Right lobe of liver (tissue), 4 donors: ENCODE data around the gene FAAH.

Source experiments
- CTCF ChIP-seq, 4 donors: fragments of 200-600 bp in 3 of 4; fragments of 450-650 bp in 1 of 4; IDR thresholded peaks; one replicate each; pipeline versions ENCODE4 v1.5.1 to v1.8.0; 2016 to 2022; ENCODE audit warnings: antibody characterized with exemption in 4 of 4, mild to moderate bottlenecking in 2 of 4
- POLR2A ChIP-seq: fragments of 450-650 bp; IDR thresholded peaks from one replicate; pipeline ENCODE4 v1.6.1; 2017; ENCODE audit warnings: antibody characterized with exemption, mild to moderate bottlenecking
- donor health status: DM: no; HTN: no; CAD: no.
- donor health status: DM: no; HTN: no; CAD: no.
- donor health status: DM: no; HTN: yes; CAD: no.

- TF ChIP-seq CTCF (IDR thresholded peaks at IDR 0.05) (no peak), POLR2A (no peak)
Observed at GRCh38 chr1:46410156-46411009, 16.3 kb downstream of the FAAH start.
